HepG2 (cell line): ENCODE measurements around the gene BTBD3. TPM values are rescaled to one million over a fixed set of nuclear protein-coding genes. Genes with fewer than 3 reads are reported as not detected.

ENCODE experiments used
- ARID2 ChIP-seq: sonication (generic); formaldehyde crosslinking; IDR thresholded peaks from 2 replicates; pipeline ENCODE4 v1.8.1; 2022; ENCODE audit warnings: mild to moderate bottlenecking, missing genetic modification reagents, borderline replicate concordance
- CREB1 ChIP-seq, 2 experiments: fragments of 450-650 bp in 1 of 2; IDR thresholded peaks; 2 replicates each; pipeline ENCODE4 v1.6.1; 2016 to 2017; ENCODE audit warnings: control low read depth in 1 of 2, mild to moderate bottlenecking in 1 of 2, missing compliant biosample characterization in 1 of 2, missing genetic modification characterization in 1 of 2
- FOXK2 ChIP-seq: fragments of 450-650 bp; IDR thresholded peaks from 2 replicates; pipeline ENCODE4 v1.6.1; 2016
- GLMP ChIP-seq: sonication (generic); formaldehyde crosslinking; IDR thresholded peaks from 2 replicates; pipeline ENCODE4 v1.9.0; 2021; ENCODE audit warnings: missing genetic modification reagents, mild to moderate bottlenecking, borderline replicate concordance
- GPBP1L1 ChIP-seq: sonication (generic); formaldehyde crosslinking; IDR thresholded peaks from 2 replicates; pipeline ENCODE4 v1.5.0; 2020; ENCODE audit warnings: mild to moderate bottlenecking, missing genetic modification reagents
- HNRNPUL1 ChIP-seq: fragments of 200-400 bp; formaldehyde crosslinking; IDR thresholded peaks from 2 replicates; pipeline ENCODE4 v1.6.1; 2017; ENCODE audit warnings: low read depth, mild to moderate bottlenecking, low read length, moderate library complexity
- PHB2 ChIP-seq: fragments of 450-650 bp; IDR thresholded peaks from 2 replicates; pipeline ENCODE4 v1.6.1; 2018; ENCODE audit not compliant: partially characterized antibody
- RXRB ChIP-seq: IDR thresholded peaks from 2 replicates; pipeline ENCODE4 v1.6.1; 2016; ENCODE audit warnings: borderline replicate concordance, missing genetic modification reagents, missing compliant biosample characterization
- SP1 ChIP-seq, 2 experiments: fragments of 450-650 bp in 1 of 2; sonication (generic) in 1 of 2; formaldehyde crosslinking in 1 of 2; IDR thresholded peaks; 2 replicates each; pipeline versions ENCODE4 v1.4.0 to v1.6.1; 2016 to 2020; ENCODE audit warnings: missing genetic modification reagents in 1 of 2
- ZBTB40 ChIP-seq, 2 experiments: fragments of 450-650 bp in 1 of 2; sonication (generic) in 1 of 2; formaldehyde crosslinking in 1 of 2; IDR thresholded peaks; 2 replicates each; pipeline versions ENCODE4 v1.6.1 to v1.8.0; 2016 to 2022; ENCODE audit warnings: antibody characterized with exemption in 1 of 2, mild to moderate bottlenecking in 1 of 2, missing genetic modification reagents in 1 of 2
- ZNF207 ChIP-seq: fragments of 450-650 bp; IDR thresholded peaks from 2 replicates; pipeline ENCODE4 v1.6.1; 2016; ENCODE audit warnings: antibody characterized with exemption, borderline replicate concordance
- ZNF597 ChIP-seq: sonication (generic); formaldehyde crosslinking; IDR thresholded peaks from 2 replicates; pipeline ENCODE4 v1.5.0; 2020; ENCODE audit warnings: missing genetic modification reagents
- ZNF749 ChIP-seq: sonication (generic); formaldehyde crosslinking; IDR thresholded peaks from 2 replicates; pipeline ENCODE4 v1.8.0; 2022; ENCODE audit warnings: mild to moderate bottlenecking, missing genetic modification reagents, moderate library complexity, borderline replicate concordance
- ZNF83 ChIP-seq: sonication (generic); formaldehyde crosslinking; IDR thresholded peaks from 2 replicates; pipeline ENCODE4 v1.4.0; 2020; ENCODE audit warnings: missing genetic modification reagents, mild to moderate bottlenecking, borderline replicate concordance
- polyA plus RNA-seq, 8 experiments: library from polyadenylated mRNA; depleted of rRNA in 3 of 8; stranded (reverse) in 7 of 8; unstranded in 1 of 8; fragments of >200 nt; fragmentation: Illumina TruSeq in 4 of 8; extraction: Trizol in 4 of 8; gene quantifications; 2 replicates each; pipeline versions ENCODE4 v1.2.1 to v1.2.3, GENCODE V29; 2011 to 2016; ENCODE audit warnings: low read depth in 4 of 8, missing spikeins in 1 of 8, mixed read lengths in 1 of 8; ENCODE audit not compliant: insufficient read depth in 1 of 8
- total RNA-seq, 5 experiments: library from RNA; depleted of rRNA; stranded (reverse); fragments of >200 nt; fragmentation: Illumina TruSeq; extraction: Trizol; gene quantifications; 2 replicates each; pipeline ENCODE4 v1.2.3, GENCODE V29; 2016; ENCODE audit warnings: low read depth in 1 of 5

BTBD3 gene
- total and polyA plus RNA-seq, 2 of the 13 experiments (the other 11 are each of a cell fraction or from before 2014, with no cell fraction given): 32.2 to 41.8 TPM

- TF ChIP-seq CREB1 (IDR thresholded peaks at IDR 0.05): no peak
- no peak for TF ChIP-seq CREB1 (CRISPR knock-in tag; IDR thresholded peaks at IDR 0.05)
- TF ChIP-seq PHB2: no peak
- no peak for TF ChIP-seq ZNF749 (CRISPR knock-in tag)
- TF ChIP-seq GLMP: no peak
- TF ChIP-seq ZNF207: no peak
- TF ChIP-seq ZNF83 (CRISPR knock-in tag): no peak
- TF ChIP-seq SP1 (IDR thresholded peaks at IDR 0.05): no peak
- peak; percentile 72 for TF ChIP-seq SP1 (CRISPR knock-in tag; IDR thresholded peaks at IDR 0.05)
- TF ChIP-seq FOXK2: no peak
- TF ChIP-seq HNRNPUL1: no peak
- TF ChIP-seq ZNF597 (CRISPR knock-in tag): 0 out of 2 replicates have a peak, but pooled peaks have one; percentile 54
- TF ChIP-seq ZBTB40 (IDR thresholded peaks at IDR 0.05): no peak
- no peak for TF ChIP-seq ZBTB40 (CRISPR knock-in tag; IDR thresholded peaks at IDR 0.05)
- no peak for TF ChIP-seq ARID2 (CRISPR knock-in tag)
- TF ChIP-seq GPBP1L1 (CRISPR knock-in tag): no peak
- TF ChIP-seq RXRB (CRISPR knock-in tag): no peak
These were observed 25.7 kb upstream of the BTBD3 start (continued) for GRCh38 chr20:11891776-11892545.
